ENCODE data around the gene FRAT2.

DNA sequence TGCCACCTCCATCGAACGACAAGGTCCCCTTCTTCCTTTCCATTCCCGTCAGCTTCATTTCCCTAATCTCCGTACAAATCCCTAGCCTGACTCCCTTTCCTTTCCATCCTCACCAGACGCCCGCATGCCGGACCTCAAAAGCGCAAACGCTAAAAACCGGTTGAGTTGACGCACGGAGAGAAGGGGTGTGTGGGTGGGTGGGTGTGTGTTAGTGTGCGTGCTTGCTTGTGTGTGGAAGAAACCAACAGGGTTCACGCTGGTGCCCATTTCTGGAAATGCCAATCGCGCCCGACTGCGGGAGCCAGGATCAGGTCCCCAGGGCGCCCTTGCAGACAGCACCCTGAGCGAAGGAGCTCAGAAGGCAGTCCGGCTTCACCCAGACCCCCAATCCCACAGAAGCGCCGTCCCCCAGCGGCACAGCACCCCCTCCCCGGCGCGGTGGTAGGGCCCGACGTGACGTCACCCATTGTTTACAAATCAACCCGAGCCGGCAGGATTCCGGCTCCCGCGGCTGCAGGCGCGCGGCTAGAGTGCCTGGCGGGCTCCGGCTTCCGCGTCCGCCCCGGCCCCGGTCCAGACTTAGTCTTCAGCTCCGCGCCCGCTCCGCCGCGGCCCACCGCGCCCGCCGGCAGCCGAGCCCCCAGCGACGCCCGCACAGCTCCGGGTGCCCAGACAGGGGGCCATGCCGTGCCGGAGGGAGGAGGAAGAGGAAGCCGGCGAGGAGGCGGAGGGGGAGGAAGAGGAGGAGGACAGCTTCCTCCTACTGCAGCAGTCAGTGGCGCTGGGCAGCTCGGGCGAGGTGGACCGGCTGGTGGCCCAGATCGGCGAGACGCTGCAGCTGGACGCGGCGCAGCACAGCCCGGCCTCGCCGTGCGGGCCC, 15.5 kb downstream of the FRAT2 start, which contains the start of gene FRAT1:
- TF ChIP-seq FOS (IDR thresholded peaks at IDR 0.05; ENCODE audit: borderline replicate concordance, extremely low read depth, insufficient read length) (no peak), GABPA (IDR thresholded peaks at IDR 0.05; ENCODE audit: low read depth) (no peak), NR2F1 (conservative IDR thresholded peaks at IDR 0.05) (no peak), TBL1XR1 (IDR thresholded peaks at IDR 0.05; ENCODE audit: low read depth, low read length) (no peak), EZH2 (IDR thresholded peaks at IDR 0.05; ENCODE audit: borderline replicate concordance, control insufficient read depth, low read depth, low read length) (no peak), KDM1A (IDR thresholded peaks at IDR 0.05; ENCODE audit: borderline replicate concordance) (no peak), SIN3A (IDR thresholded peaks at IDR 0.05; ENCODE audit: low read depth, low read length) (peak; percentile 83; the same call in 1 of the 2 replicates), BRCA1 (IDR thresholded peaks at IDR 0.05; ENCODE audit: low read depth, low read length) (no peak), RAD21 (IDR thresholded peaks at IDR 0.05; ENCODE audit: insufficient read depth, low read depth, low read length) (no peak), CHD4 (IDR thresholded peaks at IDR 0.05) (no peak), YY1 (IDR thresholded peaks at IDR 0.05; ENCODE audit: low read depth, low read length) (no peak), RUNX3 (IDR thresholded peaks at IDR 0.05; ENCODE audit: low read length) (peak; percentile 25; the same call in 1 of the 2 replicates)
- TF ChIP-seq, protein P1, sequence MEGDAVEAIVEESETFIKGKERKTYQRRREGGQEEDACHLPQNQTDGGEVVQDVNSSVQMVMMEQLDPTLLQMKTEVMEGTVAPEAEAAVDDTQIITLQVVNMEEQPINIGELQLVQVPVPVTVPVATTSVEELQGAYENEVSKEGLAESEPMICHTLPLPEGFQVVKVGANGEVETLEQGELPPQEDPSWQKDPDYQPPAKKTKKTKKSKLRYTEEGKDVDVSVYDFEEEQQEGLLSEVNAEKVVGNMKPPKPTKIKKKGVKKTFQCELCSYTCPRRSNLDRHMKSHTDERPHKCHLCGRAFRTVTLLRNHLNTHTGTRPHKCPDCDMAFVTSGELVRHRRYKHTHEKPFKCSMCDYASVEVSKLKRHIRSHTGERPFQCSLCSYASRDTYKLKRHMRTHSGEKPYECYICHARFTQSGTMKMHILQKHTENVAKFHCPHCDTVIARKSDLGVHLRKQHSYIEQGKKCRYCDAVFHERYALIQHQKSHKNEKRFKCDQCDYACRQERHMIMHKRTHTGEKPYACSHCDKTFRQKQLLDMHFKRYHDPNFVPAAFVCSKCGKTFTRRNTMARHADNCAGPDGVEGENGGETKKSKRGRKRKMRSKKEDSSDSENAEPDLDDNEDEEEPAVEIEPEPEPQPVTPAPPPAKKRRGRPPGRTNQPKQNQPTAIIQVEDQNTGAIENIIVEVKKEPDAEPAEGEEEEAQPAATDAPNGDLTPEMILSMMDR (IDR thresholded peaks at IDR 0.05 in 2 of 3, conservative IDR thresholded peaks at IDR 0.05 in 1 of 3; ENCODE audit: control insufficient read depth in 2 of 3, extremely low read depth in 1 of 3, insufficient read depth in 1 of 3, low read depth in 3 of 3, low read length in 3 of 3), result no peak
- TF ChIP-seq, protein P2, sequence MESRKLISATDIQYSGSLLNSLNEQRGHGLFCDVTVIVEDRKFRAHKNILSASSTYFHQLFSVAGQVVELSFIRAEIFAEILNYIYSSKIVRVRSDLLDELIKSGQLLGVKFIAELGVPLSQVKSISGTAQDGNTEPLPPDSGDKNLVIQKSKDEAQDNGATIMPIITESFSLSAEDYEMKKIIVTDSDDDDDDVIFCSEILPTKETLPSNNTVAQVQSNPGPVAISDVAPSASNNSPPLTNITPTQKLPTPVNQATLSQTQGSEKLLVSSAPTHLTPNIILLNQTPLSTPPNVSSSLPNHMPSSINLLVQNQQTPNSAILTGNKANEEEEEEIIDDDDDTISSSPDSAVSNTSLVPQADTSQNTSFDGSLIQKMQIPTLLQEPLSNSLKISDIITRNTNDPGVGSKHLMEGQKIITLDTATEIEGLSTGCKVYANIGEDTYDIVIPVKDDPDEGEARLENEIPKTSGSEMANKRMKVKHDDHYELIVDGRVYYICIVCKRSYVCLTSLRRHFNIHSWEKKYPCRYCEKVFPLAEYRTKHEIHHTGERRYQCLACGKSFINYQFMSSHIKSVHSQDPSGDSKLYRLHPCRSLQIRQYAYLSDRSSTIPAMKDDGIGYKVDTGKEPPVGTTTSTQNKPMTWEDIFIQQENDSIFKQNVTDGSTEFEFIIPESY (IDR thresholded peaks at IDR 0.05), result no peak
